ENCODE data around the gene FOXP1. TPM values are rescaled to one million over a fixed set of nuclear protein-coding genes. Genes with fewer than 3 reads are reported as not detected.

FOXP1 gene
- total and polyA plus RNA-seq, 4 donors = 4.9 to 35.4 (median 32.0) TPM

DNA sequence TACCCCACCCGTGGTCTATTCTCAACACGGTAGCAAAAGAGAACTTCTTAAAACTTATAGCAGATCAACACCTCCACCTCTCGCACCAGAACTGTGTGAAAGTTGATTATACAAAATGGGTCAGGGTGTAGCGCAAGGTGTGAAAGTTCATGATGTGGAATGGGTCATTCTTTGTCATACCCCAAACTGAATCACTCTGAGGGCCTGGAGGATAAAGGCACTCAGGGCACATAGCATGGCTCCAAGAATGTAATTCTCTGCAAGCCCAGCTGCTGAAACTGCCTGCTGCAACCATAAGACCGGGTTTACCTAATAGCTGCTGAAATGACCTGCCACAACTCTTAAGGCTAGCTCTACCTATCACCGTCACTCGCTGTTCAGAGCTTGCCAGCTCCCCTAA, 70.0 kb downstream of the FOXP1 start:
- H3K27me3 ChIP-seq (ENCODE audit: control insufficient read depth in 4 of 4, insufficient read depth in 4 of 4, low read length in 3 of 4) = no peaks in the 10 kb centered on the region
- no peak overlapping the region for H3K9ac ChIP-seq (ENCODE audit: low read depth in 1 of 2, low read length in 2 of 2)
- WGBS = 93% methylated on average over 7 of the region's 7 CpGs
- H3K9me3 ChIP-seq (ENCODE audit: control insufficient read depth in 4 of 4, low read length in 3 of 4) = no peaks in the 10 kb centered on the region
- H3K27ac ChIP-seq (ENCODE audit: low read depth in 1 of 2, low read length in 2 of 2) = no peak overlapping the region
- H3K36me3 ChIP-seq (ENCODE audit: control insufficient read depth in 4 of 4, insufficient read depth in 3 of 4, low read depth in 1 of 4, low read length in 3 of 4) = no peaks in the 10 kb centered on the region
- H3K4me1 ChIP-seq (ENCODE audit: control insufficient read depth in 4 of 4, insufficient read depth in 4 of 4, low read length in 3 of 4) = no peaks in the 10 kb centered on the region
- TF ChIP-seq, protein P1, sequence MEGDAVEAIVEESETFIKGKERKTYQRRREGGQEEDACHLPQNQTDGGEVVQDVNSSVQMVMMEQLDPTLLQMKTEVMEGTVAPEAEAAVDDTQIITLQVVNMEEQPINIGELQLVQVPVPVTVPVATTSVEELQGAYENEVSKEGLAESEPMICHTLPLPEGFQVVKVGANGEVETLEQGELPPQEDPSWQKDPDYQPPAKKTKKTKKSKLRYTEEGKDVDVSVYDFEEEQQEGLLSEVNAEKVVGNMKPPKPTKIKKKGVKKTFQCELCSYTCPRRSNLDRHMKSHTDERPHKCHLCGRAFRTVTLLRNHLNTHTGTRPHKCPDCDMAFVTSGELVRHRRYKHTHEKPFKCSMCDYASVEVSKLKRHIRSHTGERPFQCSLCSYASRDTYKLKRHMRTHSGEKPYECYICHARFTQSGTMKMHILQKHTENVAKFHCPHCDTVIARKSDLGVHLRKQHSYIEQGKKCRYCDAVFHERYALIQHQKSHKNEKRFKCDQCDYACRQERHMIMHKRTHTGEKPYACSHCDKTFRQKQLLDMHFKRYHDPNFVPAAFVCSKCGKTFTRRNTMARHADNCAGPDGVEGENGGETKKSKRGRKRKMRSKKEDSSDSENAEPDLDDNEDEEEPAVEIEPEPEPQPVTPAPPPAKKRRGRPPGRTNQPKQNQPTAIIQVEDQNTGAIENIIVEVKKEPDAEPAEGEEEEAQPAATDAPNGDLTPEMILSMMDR (IDR thresholded peaks at IDR 0.05; ENCODE audit: low read depth, low read length, missing input control) = no peak
- TF ChIP-seq NR2F2 (IDR thresholded peaks at IDR 0.05) = no peak
- TF ChIP-seq, protein P2, sequence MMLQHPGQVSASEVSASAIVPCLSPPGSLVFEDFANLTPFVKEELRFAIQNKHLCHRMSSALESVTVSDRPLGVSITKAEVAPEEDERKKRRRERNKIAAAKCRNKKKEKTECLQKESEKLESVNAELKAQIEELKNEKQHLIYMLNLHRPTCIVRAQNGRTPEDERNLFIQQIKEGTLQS (IDR thresholded peaks at IDR 0.05) = no peak
- TF ChIP-seq RXRA (IDR thresholded peaks at IDR 0.05) = no peak
- TF ChIP-seq EGR1 (IDR thresholded peaks at IDR 0.05; ENCODE audit: low read depth in 2 of 2) = no peak
- TF ChIP-seq GABPA (IDR thresholded peaks at IDR 0.05 in 1 of 2, conservative IDR thresholded peaks at IDR 0.05 in 1 of 2) = no peak
- no peak for TF ChIP-seq SP1 (IDR thresholded peaks at IDR 0.05)
- no peak for DNase-seq (ENCODE audit: low spot score)
- no peak overlapping the region for H3K4me3 ChIP-seq (ENCODE audit: low read depth in 1 of 3, low read length in 3 of 3)

DNA sequence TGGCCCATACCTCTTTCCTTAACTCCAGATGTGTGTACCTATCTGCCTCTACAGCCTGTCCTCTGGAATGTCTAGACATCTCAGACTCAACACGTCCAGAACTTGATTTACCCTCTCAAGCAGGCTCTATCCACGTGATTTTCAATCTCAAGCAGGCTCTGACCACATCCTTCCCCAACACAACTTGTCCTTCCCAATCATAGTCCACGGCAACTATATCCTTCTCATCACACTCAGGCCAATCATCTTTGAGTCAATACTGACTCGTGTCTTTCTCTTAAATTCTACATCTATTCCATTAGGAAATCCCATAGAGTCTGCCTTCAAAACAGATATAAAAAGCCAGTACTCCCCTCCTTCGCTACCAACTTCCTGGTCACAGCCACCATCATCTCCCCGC, 70.4 kb downstream of the FOXP1 start:
- Histone ChIP-seq H3K27me3 (ENCODE audit: control insufficient read depth in 4 of 4, insufficient read depth in 4 of 4, low read length in 3 of 4) (no peaks in the 10 kb centered on the region), H3K36me3 (ENCODE audit: control insufficient read depth in 4 of 4, insufficient read depth in 3 of 4, low read depth in 1 of 4, low read length in 3 of 4) (no peaks in the 10 kb centered on the region), H3K4me3 (ENCODE audit: low read depth in 1 of 3, low read length in 3 of 3) (no peak overlapping the region), H3K9ac (ENCODE audit: low read depth in 1 of 2, low read length in 2 of 2) (no peak overlapping the region), H3K27ac (ENCODE audit: low read depth in 1 of 2, low read length in 2 of 2) (no peak overlapping the region), H3K9me3 (ENCODE audit: control insufficient read depth in 4 of 4, low read length in 3 of 4) (no peaks in the 10 kb centered on the region), H3K4me1 (ENCODE audit: control insufficient read depth in 4 of 4, insufficient read depth in 4 of 4, low read length in 3 of 4) (no peaks in the 10 kb centered on the region)
- TF ChIP-seq, protein P2 (IDR thresholded peaks at IDR 0.05) = no peak
- TF ChIP-seq RXRA (IDR thresholded peaks at IDR 0.05) (no peak), HNF4A (conservative IDR thresholded peaks at IDR 0.05) (no peak), HNF4G (IDR thresholded peaks at IDR 0.05) (no peak), NR2F2 (IDR thresholded peaks at IDR 0.05) (no peak)
- TF ChIP-seq, protein P1 (IDR thresholded peaks at IDR 0.05; ENCODE audit: low read depth, low read length, missing input control) = no peak
- WGBS = 89% methylated on average over 6 of the region's 6 CpGs
- no peak for DNase-seq (ENCODE audit: low spot score)

DNA sequence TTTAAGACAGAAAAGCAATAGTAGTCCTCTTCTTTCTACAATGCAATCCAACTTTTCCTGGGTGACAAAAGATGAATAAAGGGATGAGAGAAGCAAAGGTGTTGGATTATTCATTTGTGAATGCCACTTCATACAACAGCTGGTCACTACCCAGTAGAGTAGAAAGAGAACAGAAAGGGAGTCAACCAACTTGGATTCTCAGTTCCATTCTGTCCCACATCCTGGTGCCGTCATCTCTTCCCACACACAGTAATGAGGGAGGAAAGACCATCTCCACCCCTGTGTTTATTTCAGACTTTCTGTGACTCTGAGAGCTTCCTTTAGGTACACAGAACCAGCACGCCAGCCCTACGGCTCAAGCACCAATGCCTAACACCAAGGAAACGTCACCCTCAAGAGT, 71.0 kb downstream of the FOXP1 start:
- Histone ChIP-seq H3K4me1 (ENCODE audit: control insufficient read depth in 4 of 4, insufficient read depth in 4 of 4, low read length in 3 of 4) (no peaks in the 10 kb centered on the region), H3K27ac (ENCODE audit: low read depth in 1 of 2, low read length in 2 of 2) (no peak overlapping the region), H3K36me3 (ENCODE audit: control insufficient read depth in 4 of 4, insufficient read depth in 3 of 4, low read depth in 1 of 4, low read length in 3 of 4) (no peaks in the 10 kb centered on the region), H3K27me3 (ENCODE audit: control insufficient read depth in 4 of 4, insufficient read depth in 4 of 4, low read length in 3 of 4) (no peaks in the 10 kb centered on the region), H3K4me3 (ENCODE audit: low read depth in 1 of 3, low read length in 3 of 3) (no peak overlapping the region), H3K9ac (ENCODE audit: low read depth in 1 of 2, low read length in 2 of 2) (no peak overlapping the region), H3K9me3 (ENCODE audit: control insufficient read depth in 4 of 4, low read length in 3 of 4) (no peaks in the 10 kb centered on the region)
- TF ChIP-seq HNF4G (IDR thresholded peaks at IDR 0.05) = no peak
- no peak for TF ChIP-seq RXRA (IDR thresholded peaks at IDR 0.05)
- no peak for TF ChIP-seq TAF1 (conservative IDR thresholded peaks at IDR 0.05)
- TF ChIP-seq, protein P3, sequence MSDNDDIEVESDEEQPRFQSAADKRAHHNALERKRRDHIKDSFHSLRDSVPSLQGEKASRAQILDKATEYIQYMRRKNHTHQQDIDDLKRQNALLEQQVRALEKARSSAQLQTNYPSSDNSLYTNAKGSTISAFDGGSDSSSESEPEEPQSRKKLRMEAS (IDR thresholded peaks at IDR 0.05) = no peak
- no peak for TF ChIP-seq HNF4A (conservative IDR thresholded peaks at IDR 0.05)
- TF ChIP-seq SP1 (IDR thresholded peaks at IDR 0.05) = no peak
- TF ChIP-seq FOXA2 (IDR thresholded peaks at IDR 0.05) = no peak
- no peak for TF ChIP-seq NR2F2 (IDR thresholded peaks at IDR 0.05)
- TF ChIP-seq GABPA (IDR thresholded peaks at IDR 0.05 in 1 of 2, conservative IDR thresholded peaks at IDR 0.05 in 1 of 2) = no peak
- TF ChIP-seq, protein P1 (IDR thresholded peaks at IDR 0.05; ENCODE audit: low read depth, low read length, missing input control) = no peak
- no peak for TF ChIP-seq YY1 (IDR thresholded peaks at IDR 0.05)
- DNase-seq (ENCODE audit: low spot score) = no peak
- WGBS = 96% methylated on average over 4 of the region's 4 CpGs
